HG02571 (cell line): ENCODE results near the gene MOCS1.

ENCODE experiments used
- ATAC-seq: cut with Tn5 transposase; IDR thresholded peaks from one replicate; pipeline ENCODE4 v1.9.1; 2021; ENCODE audit warnings: mild to moderate bottlenecking, moderate library complexity; ENCODE audit not compliant: unreplicated experiment

Gene MOCS1

GRCh38 chr6:39950125-39950720 lies 16.0 kb upstream of the MOCS1 start:
- no peak for ATAC-seq

- ATAC-seq: no peak
These were observed 14.0 kb upstream of the MOCS1 start for GRCh38 chr6:39948199-39948791.

DNA sequence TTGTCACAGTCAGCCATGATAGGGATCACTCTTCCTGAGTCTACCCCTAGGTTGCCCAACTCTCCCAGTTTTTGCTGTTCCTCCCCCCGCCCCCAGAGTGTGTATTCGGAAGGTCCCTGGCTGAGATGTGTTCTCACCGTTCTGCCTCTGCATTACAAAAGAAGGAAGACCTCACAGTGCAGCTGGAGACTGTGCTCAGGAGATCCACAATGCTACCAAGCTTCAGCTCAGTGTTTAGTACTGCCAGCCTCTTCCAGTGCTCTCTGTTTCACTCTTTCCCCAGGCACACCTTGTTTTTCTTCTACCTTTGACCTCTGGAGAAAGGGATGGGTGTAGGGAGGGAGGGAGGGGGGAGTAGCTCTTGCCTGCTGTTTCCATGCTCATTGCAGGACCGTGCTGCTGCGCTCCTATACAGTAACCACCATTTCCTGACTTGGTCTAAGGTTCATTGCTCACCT lies 13.4 kb upstream of the MOCS1 start:
- no peak for ATAC-seq

DNA sequence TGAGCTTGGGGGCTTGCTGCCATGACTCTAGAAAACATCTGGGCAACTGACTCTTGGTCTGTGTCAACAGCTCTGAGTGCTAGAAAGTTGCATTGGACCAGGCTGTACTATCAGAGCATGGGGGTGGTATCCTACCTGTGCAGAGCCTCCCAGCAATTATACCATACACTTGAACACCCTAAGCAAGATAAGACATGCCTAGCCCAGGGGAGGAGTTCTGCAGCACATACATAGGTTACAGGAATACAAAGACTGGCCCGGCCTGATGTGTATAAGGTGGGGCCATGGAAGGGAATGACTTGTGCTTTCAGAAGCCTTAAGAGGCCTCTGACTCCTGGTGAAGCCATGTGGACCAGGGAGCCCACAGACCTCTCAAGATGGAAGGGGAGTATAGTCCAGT lies 11.4 kb upstream of the MOCS1 start:
- ATAC-seq: no peak

GRCh38 chr6:39942903-39943580 lies 8.8 kb upstream of the MOCS1 start:
- ATAC-seq: no peak

- ATAC-seq: no peak
These were observed 7.6 kb upstream of the MOCS1 start for GRCh38 chr6:39941820-39942219.

DNA sequence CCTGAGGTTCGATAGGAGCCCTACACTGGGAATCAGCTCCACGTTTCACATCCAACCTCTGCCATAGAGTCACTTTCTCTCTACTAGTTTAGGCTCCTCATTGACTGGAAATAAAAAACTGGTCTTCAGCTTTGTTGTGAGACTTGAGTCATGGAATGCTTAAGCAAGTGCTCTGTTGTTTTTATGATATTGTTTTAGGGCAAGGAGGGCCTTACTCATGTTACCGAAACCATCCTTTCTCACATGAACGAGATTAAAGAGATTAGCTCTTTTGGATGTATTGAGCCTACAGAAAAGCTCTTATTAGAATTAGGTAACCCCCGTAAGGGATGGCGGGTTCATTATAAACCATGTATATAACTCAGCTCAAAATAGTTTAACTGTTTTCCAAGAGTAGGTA lies 6.9 kb upstream of the MOCS1 start:
- no peak for ATAC-seq

GRCh38 chr6:39938773-39939654 lies 4.8 kb upstream of the MOCS1 start:
- no peak for ATAC-seq

GRCh38 chr6:39937686-39938333 lies 3.5 kb upstream of the MOCS1 start:
- no peak for ATAC-seq

DNA sequence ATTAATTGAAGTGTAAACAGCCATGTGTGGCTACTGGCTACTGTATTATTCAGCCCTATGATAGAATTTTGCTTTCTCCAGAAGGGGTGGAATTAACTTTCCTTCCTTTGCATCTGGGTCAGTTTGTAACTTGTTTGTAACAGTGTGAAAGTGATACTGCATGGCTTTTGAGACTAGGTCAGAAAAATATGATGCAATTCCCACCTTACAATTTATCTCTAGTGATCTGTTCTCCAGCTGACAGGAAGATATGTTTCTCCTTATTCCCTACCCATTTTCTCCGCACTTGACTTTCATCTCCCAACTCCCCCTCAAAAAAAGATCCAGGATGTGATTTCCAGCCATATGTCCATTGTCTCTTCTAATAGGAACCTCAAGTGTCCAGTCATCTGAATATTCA lies 2.6 kb upstream of the MOCS1 start:
- no peak for ATAC-seq

DNA sequence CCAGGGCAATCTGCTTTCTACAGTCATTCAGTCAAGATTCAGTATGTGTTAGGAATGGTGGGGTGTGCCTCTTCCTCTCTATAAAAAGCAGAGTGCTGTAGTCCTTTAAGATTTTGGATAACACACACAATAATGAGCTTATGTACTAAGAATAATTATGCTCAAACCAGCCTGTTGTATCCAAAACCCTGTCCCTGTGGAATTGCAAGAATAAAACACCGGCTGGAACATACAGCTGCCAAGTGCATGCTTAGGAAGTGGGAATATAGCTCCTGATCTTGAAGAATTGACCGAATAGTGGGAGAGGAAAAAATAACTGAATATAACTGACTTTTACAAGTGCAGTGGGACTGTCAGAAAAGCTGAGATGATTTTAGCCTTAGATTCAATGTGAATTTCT lies 979 bp upstream of the MOCS1 start:
- ATAC-seq: no peak

DNA sequence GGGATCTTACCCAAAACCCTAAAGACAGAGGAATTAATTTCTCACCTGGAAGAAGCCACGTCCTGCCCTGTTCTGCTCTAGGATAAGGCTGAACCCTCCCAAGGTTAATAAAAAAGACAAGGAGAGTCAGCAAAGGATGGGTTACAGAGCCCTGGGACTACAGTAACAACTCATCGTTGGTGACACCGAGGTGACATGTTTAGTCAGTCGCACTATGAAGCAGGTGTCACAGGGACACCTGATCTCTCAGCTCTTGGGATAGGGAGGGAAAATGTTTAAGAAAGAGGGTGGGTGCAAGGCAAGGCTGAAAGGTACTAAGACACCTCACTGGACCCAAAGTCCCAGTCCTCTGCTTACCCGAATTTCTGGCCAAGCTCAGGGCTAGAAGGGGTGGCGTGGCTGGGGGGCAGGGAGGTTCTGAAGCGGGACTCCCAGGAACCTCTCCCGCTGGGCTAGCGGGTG lies 562 bp downstream of the MOCS1 start:
- ATAC-seq: no peak

GRCh38 chr6:39932386-39932910 lies 1.8 kb downstream of the MOCS1 start:
- ATAC-seq: no peak

DNA sequence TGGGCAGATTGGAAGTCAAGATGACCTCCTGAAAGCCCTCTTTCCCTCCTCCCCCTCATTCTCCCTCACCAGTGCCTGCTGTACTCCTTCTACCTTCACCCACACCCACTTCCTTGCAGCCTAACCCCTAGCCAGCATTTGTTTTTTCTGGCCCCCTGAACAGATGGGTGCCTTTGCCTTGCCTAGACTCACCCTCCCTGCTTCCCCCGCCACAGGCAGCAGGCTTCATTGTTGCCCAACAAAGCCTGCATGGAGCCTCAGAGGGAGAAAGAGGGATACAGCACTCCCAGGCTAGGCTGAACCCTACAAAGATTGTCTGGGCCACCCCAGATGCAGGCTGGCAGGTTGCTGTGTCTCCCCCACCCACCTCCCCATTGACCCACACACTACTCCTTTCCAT lies 2.7 kb downstream of the MOCS1 start:
- no peak for ATAC-seq

GRCh38 chr6:39930540-39930939 lies 3.7 kb downstream of the MOCS1 start:
- no peak for ATAC-seq

DNA sequence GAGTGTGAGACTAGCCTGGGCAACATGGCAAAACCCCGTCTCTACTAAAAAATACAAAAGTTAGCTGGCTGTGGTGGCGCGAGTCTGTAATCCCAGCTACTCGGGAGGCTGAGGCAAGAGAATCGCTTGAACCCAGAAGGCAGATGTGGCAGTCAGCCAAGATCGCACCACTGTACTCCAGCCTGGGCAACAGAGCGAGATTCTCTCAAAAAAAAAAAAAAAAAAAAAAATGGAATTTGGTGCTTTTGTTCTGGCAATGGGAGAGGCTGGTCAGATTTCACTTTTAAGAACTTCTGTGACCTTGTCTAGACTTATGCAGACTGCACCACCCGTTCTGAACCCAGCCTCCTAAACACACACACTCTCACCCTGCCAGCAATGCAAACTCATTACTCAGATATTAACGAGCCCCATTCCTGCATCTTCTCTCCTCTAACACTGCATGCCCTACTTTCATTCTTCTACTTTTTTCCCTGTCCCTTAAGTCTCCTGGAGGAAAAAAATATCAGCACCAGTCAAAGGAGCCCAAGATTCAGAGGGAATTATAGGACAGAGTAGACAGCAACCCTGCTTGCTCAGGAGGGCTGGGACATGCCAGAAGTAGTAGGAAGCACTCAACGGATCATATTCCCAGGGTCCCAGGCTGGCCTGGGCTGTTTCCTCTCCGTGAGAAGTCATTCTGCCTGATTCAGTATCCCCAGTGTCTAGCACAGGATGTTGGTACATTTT lies 4.4 kb downstream of the MOCS1 start:
- no peak for ATAC-seq

DNA sequence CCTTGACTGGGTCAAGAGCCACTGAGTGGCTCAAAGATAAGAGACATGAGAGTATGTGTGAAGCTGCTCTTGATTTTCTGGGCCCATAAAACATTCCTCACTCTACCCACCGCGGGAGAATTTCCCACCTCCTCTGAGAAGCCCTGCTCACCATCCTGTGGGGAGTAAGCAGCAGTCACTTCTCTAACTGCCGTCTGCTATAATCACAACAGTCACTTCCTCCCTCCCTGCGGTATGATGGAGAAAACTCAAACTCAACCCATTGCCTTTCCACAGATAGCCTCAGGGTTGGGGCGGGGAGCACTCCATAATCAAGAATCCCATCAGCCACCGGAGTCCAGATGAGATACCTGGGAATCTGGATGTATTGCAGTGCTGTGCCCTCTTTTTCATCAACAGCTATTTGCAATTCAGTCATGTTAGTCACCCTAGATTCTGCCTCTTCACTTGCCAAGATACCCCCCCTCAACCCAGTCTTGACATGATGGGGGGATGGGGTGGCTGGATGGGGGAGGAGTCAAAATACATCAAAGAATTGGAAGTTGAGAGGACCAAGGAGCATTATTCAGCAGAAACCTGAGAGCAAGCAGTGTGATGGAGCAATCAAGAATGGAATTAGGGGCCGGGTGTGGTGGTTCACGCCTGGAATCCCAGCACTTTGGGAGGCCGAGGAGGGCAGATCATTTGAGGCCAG lies 5.1 kb downstream of the MOCS1 start:
- no peak for ATAC-seq

- ATAC-seq: no peak
These were observed 7.1 kb downstream of the MOCS1 start for GRCh38 chr6:39927159-39927558.

DNA sequence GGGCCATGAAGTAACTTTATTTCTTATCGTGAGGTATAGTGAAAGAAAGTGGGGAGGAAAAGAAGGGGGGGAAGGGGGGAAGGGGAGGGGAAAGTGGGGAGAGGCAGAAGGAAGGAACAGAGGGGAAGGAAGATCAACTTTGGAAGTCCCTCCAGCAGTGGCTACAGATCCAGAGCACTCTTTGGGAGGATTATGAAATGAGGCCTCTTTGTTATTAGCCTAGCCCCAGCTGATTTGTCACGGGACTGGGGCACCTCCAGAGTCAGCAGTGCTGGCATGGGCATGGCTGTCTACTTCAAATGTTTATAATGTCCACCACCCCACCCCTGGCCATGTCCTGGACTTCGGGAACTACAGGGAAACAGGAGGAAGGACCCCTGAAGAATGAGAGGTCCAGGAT lies 7.6 kb downstream of the MOCS1 start:
- no peak for ATAC-seq
